ENCODE data around the gene NLGN1. TPM values are rescaled to one million over a fixed set of nuclear protein-coding genes. Genes with fewer than 3 reads are reported as not detected.

Gene NLGN1
- total and polyA plus RNA-seq, 11 donors = 1.8 to 27.6 (median 15.5) TPM

- no peak for DNase-seq
- Histone ChIP-seq H3K27ac (no peak overlapping the region), H3K4me1 (no peaks in the 10 kb centered on the region), H3K36me3 (no peaks in the 10 kb centered on the region), H3K9me3 (no peaks in the 10 kb centered on the region), H3K4me3 (no peak overlapping the region), H3K27me3 (no peaks in the 10 kb centered on the region)
- ATAC-seq = no peak
- intact Hi-C loops (cut with DNase I) = no loop called here
- TF ChIP-seq CTCF (IDR thresholded peaks at IDR 0.05) = no peak
- no peak for TF ChIP-seq POLR2A (IDR thresholded peaks at IDR 0.05)
- 74 to 82% (median 76%) methylated on average over 5 of the region's 5 CpGs for WGBS, 4 donors
Measured at GRCh38 chr3:173819368-173819767, 421.8 kb downstream of the NLGN1 start.

- no peaks in the 10 kb centered on the region for H3K4me1 ChIP-seq
- ATAC-seq (no peak), DNase-seq (no peak)
- intact Hi-C loops (cut with DNase I) = no loop called here
- WGBS, 4 donors = 70 to 92% (median 81%) methylated on average over 1 of the region's 1 CpG
- TF ChIP-seq CTCF (IDR thresholded peaks at IDR 0.05) (no peak), POLR2A (IDR thresholded peaks at IDR 0.05) (no peak)
- H3K4me3 ChIP-seq = no peak overlapping the region
- H3K27me3 ChIP-seq = no peaks in the 10 kb centered on the region
- H3K36me3 ChIP-seq = no peaks in the 10 kb centered on the region
- no peak overlapping the region for H3K27ac ChIP-seq
- no peaks in the 10 kb centered on the region for H3K9me3 ChIP-seq
Measured at GRCh38 chr3:173823911-173824460, 426.4 kb downstream of the NLGN1 start.

- no peak overlapping the region for H3K27ac ChIP-seq
- ATAC-seq (no peak), DNase-seq (no peak)
- intact Hi-C loops (cut with DNase I) = no loop called here
- no peaks in the 10 kb centered on the region for H3K36me3 ChIP-seq
- no peak overlapping the region for H3K4me3 ChIP-seq
- H3K9me3 ChIP-seq = no peaks in the 10 kb centered on the region
- WGBS, 4 donors = 65 to 82% (median 77%) methylated on average over 1 of the region's 1 CpG
- no peak for TF ChIP-seq POLR2A (IDR thresholded peaks at IDR 0.05)
- TF ChIP-seq CTCF (IDR thresholded peaks at IDR 0.05) = no peak
- H3K4me1 ChIP-seq = no peaks in the 10 kb centered on the region
- H3K27me3 ChIP-seq = no peaks in the 10 kb centered on the region
Measured at GRCh38 chr3:173825730-173826129, 428.2 kb downstream of the NLGN1 start.

- Histone ChIP-seq H3K27me3 (no peaks in the 10 kb centered on the region), H3K4me3 (no peak overlapping the region), H3K27ac (no peak overlapping the region), H3K36me3 (no peaks in the 10 kb centered on the region), H3K9me3 (no peaks in the 10 kb centered on the region), H3K4me1 (no peaks in the 10 kb centered on the region)
- intact Hi-C loops (cut with DNase I) = no loop called here
- no peak for TF ChIP-seq POLR2A (IDR thresholded peaks at IDR 0.05)
- WGBS, 4 donors = 75 to 81% (median 78%) methylated on average over 6 of the region's 6 CpGs
- DNase-seq = no peak
- ATAC-seq = no peak
Measured at GRCh38 chr3:173826416-173826815, 428.9 kb downstream of the NLGN1 start.

All from heart left ventricle (tissue), 16 donors.